ENCODE results near the gene ANO8. TPM values are rescaled to one million over a fixed set of nuclear protein-coding genes. Genes with fewer than 3 reads are reported as not detected.

The ANO8 gene
- total and polyA plus RNA-seq, 7 donors = 0.46 to 10.5 (median 2.5) TPM

- 87 to 88% methylated on average over 11 of the region's 11 CpGs for WGBS, 2 donors
- TF ChIP-seq CTCF (IDR thresholded peaks at IDR 0.05) (no peak), EP300 (IDR thresholded peaks at IDR 0.05) (no peak), POLR2A (IDR thresholded peaks at IDR 0.05) (no peak), POLR2AphosphoS5 (IDR thresholded peaks at IDR 0.05) (no peak)
- Histone ChIP-seq H3K4me1 (peaks cover 0 to 22% (median 19%) of the 10 kb centered on the region in 4 donors), H3K36me3 (peaks cover 0 to 20% (median 0%) of the 10 kb centered on the region in 4 donors), H3K4me3 (no peak overlapping the region), H3K9me3 (no peaks in the 10 kb centered on the region), H3K27me3 (peaks cover 5 to 40% (median 27%) of the 10 kb centered on the region in 3 donors), H3K27ac (no peak overlapping the region)
- DNase-seq = no peak
- intact Hi-C loops (cut with DNase I) = no loop called here
These were observed 8.1 kb downstream of the ANO8 start for GRCh38 chr19:17326595-17326966.

GRCh38 chr19:17325881-17326594 is 8.6 kb downstream of the ANO8 start:
- H3K27me3 ChIP-seq = peaks cover 5 to 34% (median 24%) of the 10 kb centered on the region in 3 donors
- H3K9me3 ChIP-seq = no peaks in the 10 kb centered on the region
- DNase-seq = no peak
- peaks cover 0 to 22% (median 19%) of the 10 kb centered on the region in 4 donors for H3K4me1 ChIP-seq
- TF ChIP-seq POLR2AphosphoS5 (IDR thresholded peaks at IDR 0.05) (no peak), POLR2A (IDR thresholded peaks at IDR 0.05) (no peak), EP300 (IDR thresholded peaks at IDR 0.05) (no peak), CTCF (IDR thresholded peaks at IDR 0.05) (no peak)
- H3K36me3 ChIP-seq = peaks cover 0 to 25% (median under 1%) of the 10 kb centered on the region in 4 donors
- H3K27ac ChIP-seq = no peak overlapping the region
- H3K4me3 ChIP-seq = no peak overlapping the region
- WGBS, 2 donors = 86 to 88% methylated on average over 17 of the region's 17 CpGs
- intact Hi-C loops (cut with DNase I) = no loop called here

GRCh38 chr19:17325133-17325532 is 9.5 kb downstream of the ANO8 start:
- 97% methylated on average over 20 of the region's 20 CpGs for WGBS, 2 donors
- TF ChIP-seq CTCF (IDR thresholded peaks at IDR 0.05) (no peak), EP300 (IDR thresholded peaks at IDR 0.05) (no peak), POLR2A (IDR thresholded peaks at IDR 0.05) (no peak), POLR2AphosphoS5 (IDR thresholded peaks at IDR 0.05) (no peak)
- Histone ChIP-seq H3K4me1 (peaks cover 0 to 22% (median 19%) of the 10 kb centered on the region in 4 donors), H3K27ac (no peak overlapping the region), H3K9me3 (no peaks in the 10 kb centered on the region), H3K36me3 (peaks cover 6 to 27% (median 8%) of the 10 kb centered on the region in 4 donors), H3K4me3 (no peak overlapping the region), H3K27me3 (peaks cover 5 to 25% (median 15%) of the 10 kb centered on the region in 3 donors)
- intact Hi-C loops (cut with DNase I) = no loop called here
- no peak for DNase-seq

GRCh38 chr19:17324357-17325114 is 10.1 kb downstream of the ANO8 start:
- H3K27ac ChIP-seq = no peak overlapping the region
- intact Hi-C loops (cut with DNase I) = no loop called here
- H3K36me3 ChIP-seq = peaks cover 9 to 33% (median 14%) of the 10 kb centered on the region in 4 donors
- H3K4me1 ChIP-seq = peaks cover 0 to 22% (median 19%) of the 10 kb centered on the region in 4 donors
- H3K4me3 ChIP-seq = no peak overlapping the region
- H3K27me3 ChIP-seq = peaks cover 5 to 19% (median 11%) of the 10 kb centered on the region in 3 donors
- WGBS, 2 donors = 93% methylated on average over 28 of the region's 28 CpGs
- no peak for DNase-seq
- H3K9me3 ChIP-seq = no peaks in the 10 kb centered on the region
- TF ChIP-seq POLR2A (IDR thresholded peaks at IDR 0.05) (no peak), EP300 (IDR thresholded peaks at IDR 0.05) (no peak), CTCF (IDR thresholded peaks at IDR 0.05) (no peak), POLR2AphosphoS5 (IDR thresholded peaks at IDR 0.05) (no peak)
